GM18520 (cell line): ENCODE measurements around the gene IQCH.

Source experiments
- ATAC-seq: cut with Tn5 transposase; IDR thresholded peaks from one replicate; pipeline ENCODE4 v1.9.1; 2021; ENCODE audit not compliant: unreplicated experiment

The IQCH gene

GRCh38 chr15:67254238-67255175 is at the start of gene IQCH, which contains the start of gene AAGAB:
Gene IQCH (plus strand): TSS chr15:67254786. CDS start chr15:67254897, 111 bp downstream.
Gene AAGAB (minus strand): TSS chr15:67254661. CDS start chr15:67254631, 30 bp downstream.
- peak; percentile 86 for ATAC-seq

GRCh38 chr15:67207555-67208207 is 46.9 kb upstream of the IQCH start:
- no peak for ATAC-seq

GRCh38 chr15:67208396-67208795 is 46.2 kb upstream of the IQCH start:
- ATAC-seq: no peak

- no peak for ATAC-seq
Measured at GRCh38 chr15:67210555-67211168, 43.9 kb upstream of the IQCH start.

GRCh38 chr15:67212684-67213367 is 41.8 kb upstream of the IQCH start:
- no peak for ATAC-seq

GRCh38 chr15:67215102-67215501 is 39.5 kb upstream of the IQCH start:
- no peak for ATAC-seq

GRCh38 chr15:67216859-67217258 is 37.7 kb upstream of the IQCH start:
- no peak for ATAC-seq

- ATAC-seq: no peak
Measured at GRCh38 chr15:67218428-67218827, 36.2 kb upstream of the IQCH start.

GRCh38 chr15:67219288-67219687 is 35.3 kb upstream of the IQCH start:
- ATAC-seq: no peak

GRCh38 chr15:67224889-67225288 is 29.7 kb upstream of the IQCH start:
- no peak for ATAC-seq

GRCh38 chr15:67225336-67225735 is 29.2 kb upstream of the IQCH start:
- ATAC-seq: no peak

GRCh38 chr15:67227431-67227830 is 27.2 kb upstream of the IQCH start:
- ATAC-seq: no peak

GRCh38 chr15:67227846-67228245 is 26.7 kb upstream of the IQCH start:
- ATAC-seq: no peak

- no peak for ATAC-seq
Measured at GRCh38 chr15:67228286-67228685, 26.3 kb upstream of the IQCH start.

- no peak for ATAC-seq
Measured at GRCh38 chr15:67230504-67230903, 24.1 kb upstream of the IQCH start.

GRCh38 chr15:67232591-67232990 is 22.0 kb upstream of the IQCH start:
- no peak for ATAC-seq

GRCh38 chr15:67240235-67241131 is 14.1 kb upstream of the IQCH start:
- ATAC-seq: peak; percentile 3

GRCh38 chr15:67241132-67241855 is 13.3 kb upstream of the IQCH start:
- ATAC-seq: peak; percentile 66

- no peak for ATAC-seq
Measured at GRCh38 chr15:67242708-67243111, 11.9 kb upstream of the IQCH start.
